HG03520 (cell line): Measurements from ENCODE around the gene TIGD2.
"Not testable (repeated sequence)": the region's sequence is repeated elsewhere in the genome, so short reads cannot be mapped to it uniquely, and the experiment has no call there.

Source experiments
- ATAC-seq: cut with Tn5 transposase; IDR thresholded peaks from one replicate; pipeline ENCODE4 v1.9.1; 2021; ENCODE audit warnings: mild to moderate bottlenecking, moderate library complexity; ENCODE audit not compliant: unreplicated experiment

TIGD2 gene

DNA sequence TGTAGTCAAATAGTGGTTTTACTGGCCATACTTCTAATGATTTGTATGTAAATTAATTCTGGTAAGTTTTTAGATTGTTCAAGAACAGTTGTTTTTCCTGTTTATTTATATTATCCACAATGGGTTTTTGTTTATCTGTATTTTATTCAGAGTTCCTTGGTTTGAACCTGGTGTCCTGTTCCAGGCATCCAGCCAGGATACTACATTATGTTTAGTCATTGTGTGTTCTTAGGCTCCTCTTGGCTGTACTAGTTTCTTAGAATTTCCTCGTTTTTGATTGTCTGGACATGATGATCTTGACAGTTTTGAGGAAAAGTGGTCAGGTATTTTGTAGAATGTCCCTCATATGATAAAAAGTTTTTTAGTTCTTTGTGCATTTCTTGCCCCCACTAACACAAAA is 7.8 kb downstream of the TIGD2 start:
- ATAC-seq: no peak

DNA sequence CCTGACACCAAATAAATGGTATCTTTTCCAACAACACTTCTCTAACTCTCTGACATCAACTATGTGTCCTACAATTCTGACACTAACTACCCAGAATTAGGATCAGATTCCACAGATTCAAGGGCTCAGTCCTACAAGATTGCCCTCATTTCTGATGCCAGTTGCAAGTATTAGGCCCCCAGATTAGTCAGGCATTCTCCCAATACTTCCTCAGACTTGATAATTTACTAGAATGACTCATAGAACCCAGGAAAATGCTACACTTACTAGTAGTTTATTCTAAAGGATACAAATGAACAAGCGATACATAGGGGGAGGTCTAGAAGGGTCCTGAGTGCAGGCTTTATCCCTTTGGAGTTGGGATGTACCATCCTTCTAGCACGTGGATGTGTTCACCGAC is 8.5 kb downstream of the TIGD2 start:
- no peak for ATAC-seq

DNA sequence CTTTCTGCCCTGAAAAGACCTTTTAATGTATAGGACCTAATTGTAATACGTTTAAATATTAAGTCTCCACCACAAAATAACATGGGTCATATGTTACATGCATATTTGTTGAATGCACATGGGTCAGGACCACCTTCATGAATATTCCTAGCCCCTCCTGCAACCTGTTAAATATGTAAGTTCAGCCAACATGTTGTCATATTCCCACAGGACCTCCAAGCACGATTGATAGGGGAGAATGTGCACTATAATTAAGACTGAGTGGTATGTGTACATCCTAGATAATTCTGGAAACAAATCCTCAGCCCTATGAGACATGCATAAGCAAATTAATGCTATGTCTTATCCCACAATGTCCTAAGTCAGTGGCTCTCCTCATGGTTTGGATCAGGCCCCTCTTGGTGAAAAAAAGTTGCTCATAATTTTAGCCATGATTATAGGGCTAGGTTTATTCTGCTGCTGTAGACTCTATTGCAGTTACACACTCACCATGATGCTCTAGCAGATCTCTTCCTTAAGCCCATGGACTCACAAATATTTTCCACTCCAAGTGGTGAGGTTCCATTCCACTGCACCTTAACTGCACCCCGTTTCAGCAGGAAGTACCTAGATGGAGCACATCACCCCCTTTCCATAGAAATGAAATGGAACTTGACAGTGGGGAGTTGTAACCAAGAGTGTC is 10.2 kb downstream of the TIGD2 start:
- no peak for ATAC-seq

DNA sequence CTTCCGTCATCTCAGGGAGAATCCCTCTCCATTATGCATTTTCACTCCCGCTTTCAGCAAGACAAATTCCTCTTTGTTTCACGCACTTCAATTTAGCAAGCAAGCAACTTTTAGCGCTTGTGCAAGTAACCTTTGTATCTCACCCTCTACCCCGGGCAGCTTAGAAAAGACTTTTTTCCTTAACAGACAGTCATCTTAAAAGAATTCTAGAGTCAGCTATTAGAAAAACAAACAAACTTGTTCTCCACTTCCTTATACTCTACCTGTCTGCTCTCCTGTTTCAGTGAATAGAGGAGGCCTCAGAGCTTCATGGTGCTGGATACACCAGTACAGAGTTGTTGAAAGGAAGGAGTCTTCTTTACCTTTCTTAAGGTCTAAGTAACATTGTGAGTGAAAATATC is 12.1 kb downstream of the TIGD2 start:
- no peak for ATAC-seq

DNA sequence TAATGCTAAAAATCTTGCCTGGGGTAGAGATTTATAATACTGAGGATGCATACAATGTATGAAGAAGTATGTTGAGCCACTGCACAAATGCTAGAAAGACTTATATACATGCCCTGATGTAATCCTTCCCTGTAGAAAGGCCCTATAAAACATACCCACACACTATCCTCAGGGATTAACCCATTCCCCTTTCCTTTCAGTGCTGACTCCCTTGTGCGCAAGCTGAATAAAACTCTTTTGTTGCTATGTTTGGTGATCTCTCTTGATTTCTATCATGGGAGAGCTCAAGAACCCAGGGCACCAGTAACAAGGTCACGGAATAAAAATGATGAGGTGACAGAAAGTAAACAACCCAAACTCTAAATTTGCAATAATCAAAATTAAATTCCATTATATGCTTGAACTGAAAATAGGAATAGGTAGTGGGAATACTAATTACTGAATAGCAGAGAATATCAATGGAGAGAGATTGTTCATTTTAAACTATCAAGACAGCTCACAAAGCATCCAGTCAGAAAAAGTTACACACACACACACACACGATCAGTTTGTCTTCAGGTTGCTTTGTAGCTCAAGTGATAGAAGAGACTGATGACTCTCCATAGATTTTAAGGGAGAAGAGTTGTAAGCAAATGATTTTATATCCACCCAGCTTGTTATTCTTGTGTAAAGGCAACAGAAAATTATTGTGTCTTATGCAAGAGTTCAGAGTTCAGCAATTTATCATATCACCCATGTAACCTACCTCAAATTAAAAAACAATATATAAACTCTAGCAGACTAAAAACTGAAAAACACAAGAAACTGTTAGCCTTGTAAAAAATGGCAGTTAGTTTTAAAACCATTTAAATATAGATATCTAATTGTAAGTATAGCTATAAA is 14.8 kb downstream of the TIGD2 start:
- no peak for ATAC-seq

DNA sequence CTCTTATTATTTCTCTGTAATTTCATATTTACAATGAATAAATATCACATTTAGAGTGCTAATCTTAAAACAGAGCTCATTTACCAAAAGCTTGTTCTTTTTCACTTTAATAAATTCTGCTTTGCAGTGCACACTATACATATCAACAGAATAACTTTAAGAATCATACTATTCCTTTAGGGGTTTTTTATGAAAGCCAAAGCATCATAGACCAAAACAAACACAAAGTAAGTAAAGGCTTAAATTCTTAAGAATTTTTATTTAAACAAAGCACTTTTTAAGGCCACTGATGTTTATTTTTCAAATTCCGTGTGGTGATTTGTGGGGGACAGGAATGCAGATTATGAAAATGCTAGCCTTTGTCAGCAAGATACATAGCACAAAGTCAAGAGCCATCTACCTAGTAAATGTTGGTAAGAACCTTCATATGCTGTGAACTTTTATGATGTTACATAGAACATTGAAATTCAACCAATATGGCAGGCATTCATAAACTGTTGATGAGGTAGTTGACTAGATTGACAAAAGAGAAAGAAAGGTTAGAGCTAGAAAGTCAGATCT is 17.8 kb downstream of the TIGD2 start:
- no peak for ATAC-seq

DNA sequence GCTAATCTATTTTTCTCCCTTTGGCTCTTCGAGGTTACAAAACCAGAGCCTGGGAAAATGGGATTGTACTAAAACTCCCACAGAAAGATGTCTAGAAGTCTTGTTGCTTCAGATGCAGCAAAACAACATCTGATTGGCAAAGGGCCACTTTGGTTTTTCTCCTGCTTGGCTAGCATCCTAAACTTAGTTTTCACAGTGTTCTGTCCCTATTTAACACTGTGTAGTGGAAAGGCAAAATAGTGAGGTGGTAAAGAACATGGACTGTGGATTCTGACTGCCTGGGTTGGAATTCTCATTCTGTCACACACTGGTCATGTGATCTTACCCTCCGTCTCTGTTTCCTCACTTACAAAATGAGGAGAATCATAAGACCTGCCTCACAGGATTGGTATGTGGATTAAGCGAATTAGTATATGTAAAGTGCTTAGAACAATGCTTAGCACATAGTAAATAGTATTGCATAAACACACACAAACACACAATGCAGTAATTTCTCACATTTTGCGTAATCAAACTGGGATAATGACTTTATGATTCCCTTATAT is 23.5 kb downstream of the TIGD2 start:
- ATAC-seq: no peak

DNA sequence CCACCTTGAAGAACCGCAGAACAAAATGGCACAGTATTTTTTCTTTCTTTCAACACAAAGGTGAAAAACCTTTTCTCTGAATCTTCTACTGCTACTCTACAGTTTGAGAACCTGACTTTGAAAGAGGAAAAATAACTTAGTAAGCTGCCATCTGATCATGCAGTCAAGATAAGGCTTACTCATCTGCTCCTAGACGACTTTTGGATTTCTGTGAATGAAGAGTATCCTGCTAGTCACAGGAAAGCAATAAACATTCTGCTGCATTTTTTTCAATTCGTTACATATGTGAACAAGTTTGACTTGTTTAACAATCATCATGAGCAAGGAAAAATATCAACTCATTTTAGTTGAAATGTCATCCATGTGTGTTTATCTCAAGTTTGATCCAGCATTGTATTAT is 25.2 kb downstream of the TIGD2 start:
- ATAC-seq: no peak

DNA sequence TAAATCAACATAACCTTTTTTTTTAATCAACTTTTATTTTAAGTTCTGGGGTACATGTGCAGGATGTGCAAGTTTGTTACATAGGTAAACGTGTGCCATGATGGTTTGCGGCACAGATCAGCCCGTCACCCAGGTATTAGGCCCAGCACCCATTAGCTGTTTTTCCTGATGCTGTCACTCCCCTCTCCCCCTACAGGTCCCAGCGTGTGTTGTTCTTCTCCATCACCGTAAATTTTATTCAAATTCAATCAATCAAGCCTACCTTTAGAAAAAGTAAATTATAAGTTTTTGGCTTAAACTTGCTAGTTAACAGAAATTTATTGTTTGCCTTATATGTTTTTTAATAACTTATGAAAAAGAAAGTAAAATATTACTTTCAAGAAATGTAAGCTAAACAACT is 25.9 kb downstream of the TIGD2 start:
- no peak for ATAC-seq

DNA sequence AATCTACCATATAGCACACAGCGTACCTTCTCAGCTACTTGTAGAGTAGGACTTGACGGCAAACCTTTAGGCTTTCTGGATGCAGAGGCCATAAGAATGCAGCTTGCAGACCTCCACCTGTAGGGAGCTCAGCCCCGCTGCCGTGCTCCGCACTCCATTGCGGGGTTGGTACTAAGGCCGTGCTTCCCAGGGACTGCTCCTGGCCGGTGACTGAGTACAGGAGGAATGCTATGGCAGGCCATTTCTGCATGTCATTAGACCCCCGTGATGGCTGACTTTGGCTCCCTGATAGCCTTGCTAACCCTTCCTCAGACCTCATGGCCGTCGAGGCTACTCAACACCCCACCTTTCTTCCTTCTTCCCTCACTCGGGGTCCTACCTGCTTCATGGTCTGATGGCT is 26.4 kb downstream of the TIGD2 start:
- ATAC-seq: no peak

DNA sequence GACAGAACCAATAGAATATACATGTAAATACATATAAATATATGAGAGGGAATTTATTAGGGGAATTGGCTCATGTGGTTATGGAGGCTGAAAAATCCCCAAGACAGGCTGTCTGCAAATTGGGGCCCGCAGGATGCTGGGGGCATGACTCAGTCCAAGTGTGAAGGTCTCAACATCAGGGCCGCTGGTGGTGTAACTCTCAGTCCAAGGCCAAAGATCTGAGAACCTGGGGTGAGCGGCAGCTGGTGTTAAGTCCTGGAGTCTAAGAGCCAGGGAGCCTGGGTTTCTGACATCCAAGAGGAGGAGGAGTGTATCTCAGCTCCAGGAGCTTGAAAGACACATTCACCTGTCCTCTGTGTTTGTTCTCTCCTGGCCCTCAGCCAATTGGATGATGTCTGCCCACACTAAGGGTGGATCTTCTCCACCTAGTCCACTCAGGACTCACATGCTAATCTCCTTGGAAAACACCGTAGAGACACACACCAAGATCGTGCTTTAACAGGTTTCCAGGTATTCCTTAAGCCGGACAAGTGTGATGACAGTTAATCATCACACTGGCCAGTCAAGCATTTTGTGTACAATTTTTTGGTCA is 28.9 kb downstream of the TIGD2 start:
- ATAC-seq: no peak

DNA sequence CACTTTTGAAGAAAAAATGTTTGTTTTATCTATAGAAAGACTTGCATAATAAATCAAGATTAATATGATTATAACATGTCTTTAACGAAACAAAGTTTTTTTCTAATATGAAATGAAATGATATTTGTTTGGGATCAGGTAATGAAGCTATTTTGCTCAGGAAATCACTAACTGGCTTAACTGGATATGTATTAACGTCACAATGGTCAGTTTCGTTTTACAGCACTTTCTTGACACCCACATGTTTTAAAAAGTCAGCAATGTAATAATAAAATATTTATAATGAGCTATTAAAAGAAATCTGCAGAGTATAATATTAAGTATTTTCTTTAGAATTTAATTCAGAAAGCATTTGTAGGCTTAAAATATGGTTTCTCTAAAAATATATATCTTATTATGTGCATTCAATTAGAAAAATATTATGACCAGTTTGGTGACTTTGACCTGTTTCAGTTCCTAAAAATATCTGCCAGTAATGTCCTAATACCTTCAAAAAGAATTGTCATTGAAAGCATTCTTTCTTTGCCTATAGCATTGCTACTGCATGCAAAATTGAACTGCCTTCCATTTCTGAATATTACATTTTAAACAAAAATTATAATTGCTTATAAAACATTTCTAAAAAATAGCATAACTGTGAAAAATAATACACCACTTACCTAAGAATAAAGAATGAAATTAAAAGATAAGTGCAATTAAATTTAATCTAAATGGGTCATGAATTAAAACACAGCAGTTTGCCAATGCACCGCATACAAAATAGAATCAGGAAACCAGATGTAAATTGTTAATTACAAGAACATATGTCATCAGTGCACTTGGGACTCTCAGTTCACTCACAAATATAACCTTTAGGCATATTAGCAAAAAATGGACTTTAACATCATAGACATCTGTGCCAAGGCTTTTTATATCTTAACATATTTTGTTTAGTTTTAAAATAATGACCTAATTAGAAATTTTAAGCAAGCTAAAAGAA is 31.6 kb downstream of the TIGD2 start:
- peak; percentile 93 for ATAC-seq

DNA sequence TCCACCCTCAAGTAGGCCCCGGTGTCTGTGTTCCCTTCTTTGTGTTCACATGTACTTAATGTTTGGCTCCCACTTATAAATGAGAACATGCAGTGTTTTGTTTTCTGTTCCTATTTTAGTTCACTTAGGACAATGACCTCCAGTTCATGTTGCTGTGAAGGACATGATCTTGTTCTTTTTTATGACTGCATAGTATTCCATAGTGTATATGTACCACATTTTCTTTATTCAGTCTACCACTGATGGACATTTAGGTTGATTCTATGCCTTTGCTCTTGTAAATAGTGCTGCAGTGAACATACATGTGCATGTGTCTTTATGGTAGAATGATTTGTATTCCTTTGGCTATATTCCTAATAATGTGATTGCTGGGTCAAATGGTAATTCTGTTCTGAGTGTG is 33.3 kb downstream of the TIGD2 start:
- not testable (repeated sequence) for ATAC-seq

DNA sequence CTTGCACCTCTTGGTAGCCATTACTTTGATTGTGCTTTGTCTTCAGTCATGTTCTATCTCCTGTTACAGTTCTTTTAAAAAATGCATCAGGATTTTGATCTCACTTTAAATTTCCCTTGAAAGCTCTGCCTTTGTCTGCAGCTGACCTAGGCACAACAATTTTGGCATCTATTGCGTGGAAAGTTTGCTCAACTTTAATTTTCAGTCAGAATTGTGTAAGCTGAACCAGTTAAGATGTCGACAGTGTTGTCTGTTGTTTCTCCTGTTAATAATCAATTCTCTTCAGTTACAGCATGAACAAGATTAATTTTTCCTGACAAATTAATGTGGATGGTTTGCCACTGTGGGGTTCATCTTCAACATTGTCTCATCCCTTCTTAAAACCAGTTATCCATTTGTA is 34.9 kb downstream of the TIGD2 start:
- no peak for ATAC-seq

DNA sequence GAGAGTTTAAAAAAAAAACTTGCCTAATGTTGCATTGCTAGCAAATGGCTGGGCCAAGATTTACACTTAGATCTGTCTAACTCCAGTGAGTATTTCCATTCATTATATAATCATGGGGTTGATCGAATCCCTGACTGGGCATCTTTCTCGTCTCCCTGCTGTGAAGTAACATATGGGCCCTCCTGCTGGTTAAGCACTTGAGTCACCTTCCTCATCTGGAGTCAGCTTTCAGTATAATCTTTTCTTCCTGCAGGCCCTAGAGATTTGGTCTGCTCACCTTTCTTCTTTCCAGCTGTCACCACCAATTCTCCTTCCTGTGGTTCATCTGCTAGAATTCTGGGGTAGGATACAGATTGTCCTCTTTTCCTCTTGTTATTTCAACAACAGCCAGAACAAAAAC is 41.6 kb downstream of the TIGD2 start:
- ATAC-seq: no peak

DNA sequence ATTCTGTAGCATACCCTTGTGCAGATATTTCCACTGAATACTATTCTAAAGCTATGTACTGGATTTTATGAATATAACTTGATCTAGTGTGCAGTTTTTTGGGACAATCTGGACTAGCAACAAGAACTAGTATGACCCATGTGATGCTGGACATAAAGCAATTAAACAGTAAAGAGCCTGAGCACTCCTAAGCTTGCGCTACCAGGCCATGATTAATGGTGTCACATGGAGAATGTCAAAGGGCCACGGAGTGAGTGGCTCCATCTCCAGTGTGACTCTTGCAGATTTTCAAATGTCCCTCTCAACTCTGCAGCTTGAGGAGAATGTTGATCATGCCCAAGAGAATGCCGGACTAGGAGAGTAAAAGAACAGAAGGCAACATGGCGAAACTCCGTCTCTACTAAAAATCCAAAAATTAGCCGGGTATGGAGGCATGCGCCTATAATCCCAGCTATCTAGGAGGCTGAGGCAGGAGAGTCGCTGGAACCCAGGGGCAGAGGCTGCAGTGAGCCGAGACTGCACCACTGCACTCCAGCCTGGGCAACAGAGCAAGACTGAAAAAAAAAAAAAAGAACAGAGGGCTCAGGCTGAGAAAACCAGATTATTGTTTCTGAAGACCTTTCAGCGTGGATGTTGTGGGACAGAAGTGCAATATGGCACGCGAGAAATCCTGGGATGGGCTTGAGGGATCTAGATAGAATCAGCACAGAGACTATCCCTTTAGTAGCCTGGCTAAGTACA is 45.0 kb downstream of the TIGD2 start:
- no peak for ATAC-seq

DNA sequence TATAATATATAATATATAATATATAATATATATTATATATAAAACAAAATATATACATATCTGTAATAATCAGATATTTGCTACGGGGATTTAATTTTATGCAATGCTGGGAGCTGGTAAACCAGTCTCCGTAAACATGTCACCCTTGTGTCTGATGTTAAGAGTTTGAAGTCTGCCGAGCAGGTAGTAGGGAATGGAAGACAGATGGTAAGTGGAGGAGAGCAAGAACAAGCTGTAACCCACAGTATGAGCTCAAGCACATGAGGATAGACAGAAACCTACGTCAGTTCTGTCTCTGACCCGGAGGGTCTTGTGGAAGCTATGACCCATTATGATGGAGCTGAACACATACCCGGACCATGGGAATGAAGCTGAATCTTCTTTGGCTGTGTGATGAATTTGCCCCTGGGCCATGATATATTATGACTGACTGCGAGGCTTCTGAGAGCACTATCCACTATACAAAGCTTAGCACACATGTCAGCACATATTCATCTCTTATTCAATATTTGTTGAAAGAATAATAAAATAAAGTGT is 46.2 kb downstream of the TIGD2 start:
- no peak for ATAC-seq

DNA sequence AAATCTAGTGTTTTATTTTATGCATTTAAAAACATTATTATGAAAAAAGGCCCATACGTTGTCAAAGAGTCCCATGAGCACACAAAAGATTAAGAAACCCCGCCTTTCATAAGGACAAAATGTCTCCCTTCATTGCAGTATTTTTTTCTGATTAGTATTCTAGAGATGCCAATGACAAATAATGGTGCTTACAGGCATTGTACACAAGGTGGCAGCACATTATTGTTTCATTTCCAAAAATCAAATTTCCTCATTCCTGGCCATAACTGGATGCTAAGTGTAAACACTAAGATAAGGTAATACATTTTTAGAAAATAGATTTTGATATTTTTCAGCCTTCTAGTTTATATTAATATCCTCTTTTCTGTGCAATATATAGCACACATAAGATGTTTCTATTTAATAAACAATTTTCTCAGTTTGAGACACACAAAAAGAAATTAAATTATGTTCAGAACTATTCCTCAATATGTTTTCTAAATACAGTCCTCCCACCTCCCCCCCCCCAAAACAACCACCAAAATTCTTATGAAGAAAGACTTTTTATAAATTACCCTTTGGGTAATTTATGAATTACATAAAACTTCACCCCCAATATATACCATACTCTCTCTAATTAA is 47.7 kb downstream of the TIGD2 start:
- peak; percentile 64 for ATAC-seq

DNA sequence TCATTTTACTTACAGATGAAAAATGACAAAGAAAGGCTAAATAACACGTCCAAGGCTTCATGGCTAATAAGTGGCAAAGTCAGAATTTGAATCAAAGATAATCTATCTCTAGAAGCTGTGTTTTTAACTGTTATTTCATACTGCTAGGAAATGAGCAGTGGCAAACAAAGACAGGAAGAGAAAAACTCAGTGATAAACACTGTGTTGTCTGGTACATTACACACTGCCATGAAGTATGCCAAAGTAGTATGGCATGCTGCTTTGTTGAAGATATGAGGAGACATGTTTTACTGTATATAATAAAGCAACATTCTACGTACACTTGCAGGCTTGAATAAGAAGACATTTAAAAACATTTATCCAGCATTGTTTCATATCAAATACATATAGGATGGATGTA is 49.5 kb downstream of the TIGD2 start:
- no peak for ATAC-seq
